Left lung (tissue), 10 donors: ENCODE results near the gene SLC12A7. TPM values are rescaled to one million over a fixed set of nuclear protein-coding genes. Genes with fewer than 3 reads are reported as not detected.
"Not testable (repeated sequence)": the region's sequence is repeated elsewhere in the genome, so short reads cannot be mapped to it uniquely, and the experiment has no call there.

Source experiments
- ATAC-seq: fragments of 200-7000 bp; cut with Tn5 transposase; one replicate; pipeline ENCODE4 v1.9.1; 2020; ENCODE audit warnings: moderate library complexity
- DNase-seq, 4 donors: peaks; one replicate each; pipeline ENCODE4 v3.0.0-alpha.2; 2013 to 2020
- H3K27ac ChIP-seq, 2 donors: fragments of 200-600 bp; sonication (generic) in 1 of 2; one replicate each; pipeline versions ENCODE4 v1.5.0 to v1.8.0; 2020 to 2021
- H3K27me3 ChIP-seq, 2 donors: fragments of 200-600 bp; sonication (generic) in 1 of 2; one replicate each; pipeline versions ENCODE4 v1.5.0 to v1.8.0; 2020 to 2021
- H3K36me3 ChIP-seq, 2 donors: fragments of 200-600 bp; sonication (generic) in 1 of 2; one replicate each; pipeline versions ENCODE4 v1.5.0 to v1.8.0; 2020 to 2021
- H3K4me1 ChIP-seq, 2 donors: fragments of 200-600 bp; one replicate each; pipeline ENCODE4 v1.8.0; 2021
- H3K4me3 ChIP-seq, 2 donors: fragments of 200-600 bp; sonication (generic) in 1 of 2; one replicate each; pipeline versions ENCODE4 v1.5.0 to v1.8.0; 2020 to 2021; ENCODE audit warnings: mild to moderate bottlenecking in 1 of 2
- H3K9me3 ChIP-seq, 2 donors: fragments of 200-600 bp; sonication (generic) in 1 of 2; one replicate each; pipeline versions ENCODE4 v1.5.0 to v1.8.0; 2020 to 2021
- CTCF ChIP-seq, 2 donors: fragments of 200-600 bp; sonication (generic) in 1 of 2; IDR thresholded peaks; one replicate each; pipeline versions ENCODE4 v1.5.0 to v1.8.0; 2021; ENCODE audit warnings: antibody characterized with exemption in 2 of 2
- intact Hi-C, 2 donors: fragments of 100-400 bp; cut with DNase I; formaldehyde crosslinking; loops; one replicate each; pipeline versions ENCODE4 v1.11.2 to v1.14.2; 2022
- polyA plus RNA-seq, 6 donors: library from polyadenylated mRNA; unstranded; fragments of 120-200 nt; gene quantifications; one replicate each; pipeline ENCODE4 v1.2.1, GENCODE V29; 2013; ENCODE audit not compliant: insufficient read length in 6 of 6
- total RNA-seq, 2 donors: library from RNA; stranded (reverse); fragmentation: NEBNext Ultra II Directional; extraction: Animal tissue kit (Norgen Biotek cat#: 25700); gene quantifications; one replicate each; pipeline ENCODE4 v1.2.1, GENCODE V29; 2021
- donor health status: DM: no; HTN: yes; CAD: no.
- donor health status: DM: no; HTN: no; CAD: no.

The SLC12A7 gene
- total and polyA plus RNA-seq, 8 donors = 28.1 to 45.0 (median 32.3) TPM

GRCh38 chr5:1158647-1159340 lies 46.9 kb upstream of the SLC12A7 start:
- no peak overlapping the region for H3K27ac ChIP-seq
- H3K36me3 ChIP-seq = no peaks in the 10 kb centered on the region
- no peak for ATAC-seq
- no peak for DNase-seq
- no peak for TF ChIP-seq CTCF (IDR thresholded peaks at IDR 0.05)
- no peaks in the 10 kb centered on the region for H3K9me3 ChIP-seq
- H3K27me3 ChIP-seq = peaks cover 18 to 41% of the 10 kb centered on the region in 2 donors
- intact Hi-C loops = no loop called here
- H3K4me3 ChIP-seq = no peak overlapping the region
- H3K4me1 ChIP-seq = peaks cover 0 to 17% of the 10 kb centered on the region in 2 donors

GRCh38 chr5:1157461-1157986 lies 45.7 kb upstream of the SLC12A7 start:
- DNase-seq, intact Hi-C loops, ATAC-seq: not testable (repeated sequence)

GRCh38 chr5:1156754-1157460 lies 45.0 kb upstream of the SLC12A7 start:
- no peaks in the 10 kb centered on the region for H3K9me3 ChIP-seq
- H3K27me3 ChIP-seq = peaks cover 21 to 59% of the 10 kb centered on the region in 2 donors
- H3K4me3 ChIP-seq = no peak overlapping the region
- intact Hi-C loops = no loop called here
- DNase-seq (no peak), ATAC-seq (no peak)
- no peak for TF ChIP-seq CTCF (IDR thresholded peaks at IDR 0.05)
- no peaks in the 10 kb centered on the region for H3K36me3 ChIP-seq
- H3K4me1 ChIP-seq = peaks cover 0 to 15% of the 10 kb centered on the region in 2 donors
- H3K27ac ChIP-seq = no peak overlapping the region

More at GRCh38 chr5:1157461-1157986, 45.7 kb upstream of the SLC12A7 start:
- Histone ChIP-seq H3K4me1 (peaks cover 0 to 17% of the 10 kb centered on the region in 2 donors), H3K27me3 (peaks cover 21 to 53% of the 10 kb centered on the region in 2 donors)
- not testable (repeated sequence) for H3K36me3 ChIP-seq, H3K27ac ChIP-seq, H3K4me3 ChIP-seq, H3K9me3 ChIP-seq

GRCh38 chr5:1156033-1156753 lies 44.3 kb upstream of the SLC12A7 start:
- Histone ChIP-seq H3K9me3 (no peaks in the 10 kb centered on the region), H3K4me3 (no peak overlapping the region), H3K4me1 (peaks cover 0 to 14% of the 10 kb centered on the region in 2 donors), H3K36me3 (no peaks in the 10 kb centered on the region), H3K27me3 (peaks cover 21 to 63% of the 10 kb centered on the region in 2 donors), H3K27ac (no peak overlapping the region)
- ATAC-seq (no peak), DNase-seq (no peak)
- no peak for TF ChIP-seq CTCF (IDR thresholded peaks at IDR 0.05)
- intact Hi-C loops = no loop called here

- intact Hi-C loops = no loop called here
- H3K27ac ChIP-seq = no peak overlapping the region
- H3K4me1 ChIP-seq = peaks cover 0 to 14% of the 10 kb centered on the region in 2 donors
- no peak for TF ChIP-seq CTCF (IDR thresholded peaks at IDR 0.05)
- H3K36me3 ChIP-seq = no peaks in the 10 kb centered on the region
- no peak overlapping the region for H3K4me3 ChIP-seq
- H3K9me3 ChIP-seq = no peaks in the 10 kb centered on the region
- peaks cover 21 to 63% of the 10 kb centered on the region in 2 donors for H3K27me3 ChIP-seq
- no peak for DNase-seq
- no peak for ATAC-seq
Observed at GRCh38 chr5:1155191-1156032, 43.5 kb upstream of the SLC12A7 start.
